SH-SY5Y (cell line): ENCODE results near the gene TMEM119.

Source experiments
- GATA2 ChIP-seq: IDR thresholded peaks from 2 replicates; pipeline ENCODE4 v1.6.1; 2011; ENCODE audit warnings: mild to moderate bottlenecking, low read depth, low read length
- GATA3 ChIP-seq: IDR thresholded peaks from 2 replicates; pipeline ENCODE4 v1.6.1; 2011; ENCODE audit warnings: low read depth, mild to moderate bottlenecking, low read length, moderate library complexity

GRCh38 chr12:108612788-108613282 is 15.0 kb upstream of the TMEM119 start:
- TF ChIP-seq GATA2 (no peak), GATA3 (no peak)
